Lower leg skin (tissue), 4 donors: ENCODE results near the gene ACOXL. TPM values are rescaled to one million over a fixed set of nuclear protein-coding genes. Genes with fewer than 3 reads are reported as not detected.

Source experiments
- DNase-seq, 2 donors: peaks; one replicate each; pipeline ENCODE4 v3.0.0-alpha.2; 2019; ENCODE audit warnings: low spot score in 2 of 2
- H3K4me3 ChIP-seq: fragments of 200-600 bp; sonication (generic); 2 replicates; pipeline ENCODE4 v1.5.1; 2017; ENCODE audit warnings: mild to moderate bottlenecking, low read depth; ENCODE audit not compliant: poor library complexity, severe bottlenecking
- POLR2A ChIP-seq, 2 donors: fragments of 450-650 bp; IDR thresholded peaks; one replicate each; pipeline ENCODE4 v1.6.1; 2016 to 2017; ENCODE audit warnings: antibody characterized with exemption in 2 of 2, mild to moderate bottlenecking in 1 of 2, moderate library complexity in 1 of 2
- WGBS, 2 donors: methylation state at CpG; one replicate each; pipeline ENCODE4 v1.1.5; 2018; 5-methylcytosine and 5-hydroxymethylcytosine counted together
- intact Hi-C: fragments of 100-400 bp; cut with DNase I; formaldehyde crosslinking; loops from one replicate; pipeline ENCODE4 v1.15.0; 2023; ENCODE audit warnings: low total_unique reads
- total RNA-seq, 4 donors: library from RNA; depleted of rRNA; stranded (reverse); fragments of >200 nt; gene quantifications; one replicate each; pipeline ENCODE4 v1.1.0, GENCODE V29; 2016
- TF ChIP-seq, protein P1 (sequence below), 3 donors: fragments of 450-650 bp; IDR thresholded peaks; one replicate each; pipeline ENCODE4 v1.5.1; 2016; ENCODE audit warnings: antibody characterized with exemption in 3 of 3, mild to moderate bottlenecking in 3 of 3, moderate library complexity in 2 of 3

Gene ACOXL
- total RNA-seq, 4 donors from 2014 or later, result not detected

GRCh38 chr2:111058264-111058663 lies 325.9 kb downstream of the ACOXL start:
- intact Hi-C loops, result no loop called here
- no peak overlapping the region for H3K4me3 ChIP-seq
- 67 to 70% methylated on average over 5 of the region's 5 CpGs for WGBS, 2 donors
- no peak for DNase-seq
- TF ChIP-seq, protein P1, sequence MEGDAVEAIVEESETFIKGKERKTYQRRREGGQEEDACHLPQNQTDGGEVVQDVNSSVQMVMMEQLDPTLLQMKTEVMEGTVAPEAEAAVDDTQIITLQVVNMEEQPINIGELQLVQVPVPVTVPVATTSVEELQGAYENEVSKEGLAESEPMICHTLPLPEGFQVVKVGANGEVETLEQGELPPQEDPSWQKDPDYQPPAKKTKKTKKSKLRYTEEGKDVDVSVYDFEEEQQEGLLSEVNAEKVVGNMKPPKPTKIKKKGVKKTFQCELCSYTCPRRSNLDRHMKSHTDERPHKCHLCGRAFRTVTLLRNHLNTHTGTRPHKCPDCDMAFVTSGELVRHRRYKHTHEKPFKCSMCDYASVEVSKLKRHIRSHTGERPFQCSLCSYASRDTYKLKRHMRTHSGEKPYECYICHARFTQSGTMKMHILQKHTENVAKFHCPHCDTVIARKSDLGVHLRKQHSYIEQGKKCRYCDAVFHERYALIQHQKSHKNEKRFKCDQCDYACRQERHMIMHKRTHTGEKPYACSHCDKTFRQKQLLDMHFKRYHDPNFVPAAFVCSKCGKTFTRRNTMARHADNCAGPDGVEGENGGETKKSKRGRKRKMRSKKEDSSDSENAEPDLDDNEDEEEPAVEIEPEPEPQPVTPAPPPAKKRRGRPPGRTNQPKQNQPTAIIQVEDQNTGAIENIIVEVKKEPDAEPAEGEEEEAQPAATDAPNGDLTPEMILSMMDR (IDR thresholded peaks at IDR 0.05), result no peak
- no peak for TF ChIP-seq POLR2A (IDR thresholded peaks at IDR 0.05)

- 79 to 95% methylated on average over 1 of the region's 1 CpG for WGBS, 2 donors
- intact Hi-C loops, result no loop called here
- no peak for TF ChIP-seq POLR2A (IDR thresholded peaks at IDR 0.05)
- TF ChIP-seq, protein P1 (IDR thresholded peaks at IDR 0.05), result no peak
- H3K4me3 ChIP-seq, result no peak overlapping the region
- no peak for DNase-seq
Measured at GRCh38 chr2:111061191-111061590, 328.8 kb downstream of the ACOXL start.

GRCh38 chr2:111062417-111062816 lies 330.0 kb downstream of the ACOXL start:
- DNase-seq, result no peak
- H3K4me3 ChIP-seq, result no peak overlapping the region
- intact Hi-C loops, result no loop called here
- no peak for TF ChIP-seq POLR2A (IDR thresholded peaks at IDR 0.05)
- TF ChIP-seq, protein P1 (IDR thresholded peaks at IDR 0.05), result no peak
- 35 to 41% methylated on average over 2 of the region's 2 CpGs for WGBS, 2 donors

DNA sequence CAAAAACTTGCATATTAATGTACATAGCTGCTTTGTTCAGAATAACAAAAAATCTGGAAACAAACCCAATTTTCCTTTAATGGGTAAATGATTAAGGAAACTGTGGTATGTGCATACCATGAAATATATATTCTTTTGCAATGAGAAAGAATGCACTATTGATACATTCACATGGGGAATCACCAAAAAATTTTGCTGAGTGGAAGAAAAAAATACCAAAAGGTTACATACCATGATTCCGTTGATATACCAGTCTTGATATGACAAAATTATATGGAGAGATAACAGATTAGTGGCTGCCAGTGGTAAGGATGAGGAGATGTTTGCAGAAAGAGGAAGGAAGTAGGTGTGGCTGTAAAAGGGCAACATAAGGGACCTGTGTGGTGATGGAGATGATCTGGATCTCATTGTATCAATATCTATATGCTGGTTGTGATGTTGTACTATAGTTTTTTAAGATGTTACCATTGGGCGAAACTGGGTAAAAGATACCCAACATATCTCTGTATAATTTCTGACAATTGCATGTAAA lies 333.8 kb downstream of the ACOXL start:
- DNase-seq, result no peak
- TF ChIP-seq, protein P1 (IDR thresholded peaks at IDR 0.05), result no peak
- TF ChIP-seq POLR2A (IDR thresholded peaks at IDR 0.05), result no peak
- 82 to 87% methylated on average over 2 of the region's 2 CpGs for WGBS, 2 donors
- intact Hi-C loops, result no loop called here
- H3K4me3 ChIP-seq, result no peak overlapping the region

DNA sequence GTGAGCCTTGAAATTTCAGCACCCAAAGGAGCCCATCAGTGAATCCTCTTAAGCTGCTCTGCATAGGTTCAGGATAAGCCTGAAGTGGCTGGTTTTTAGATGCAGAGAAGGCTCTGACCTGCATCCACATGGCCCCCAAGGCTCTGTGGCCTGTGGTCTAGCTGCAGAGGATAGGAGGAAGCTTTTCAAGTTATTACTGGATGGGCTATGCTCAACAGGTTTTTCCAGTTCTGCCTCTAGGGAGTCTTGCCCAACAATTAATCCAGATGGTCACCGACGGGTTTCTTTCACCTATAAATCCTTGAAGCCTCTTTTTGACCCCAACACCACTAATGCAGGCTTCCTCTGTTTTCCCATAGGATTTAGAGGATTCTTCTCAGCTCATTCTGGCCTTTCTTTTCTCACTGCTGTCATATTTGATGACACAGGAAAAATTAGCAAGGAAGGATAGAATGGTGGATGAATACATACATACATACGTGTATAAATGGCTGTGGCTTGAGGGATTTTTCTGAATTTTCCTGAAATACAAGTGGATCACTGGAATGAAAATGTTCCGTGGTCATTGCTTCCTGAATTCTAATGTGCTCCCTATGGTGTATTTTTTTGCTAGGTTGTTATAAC lies 336.2 kb downstream of the ACOXL start:
- TF ChIP-seq, protein P1 (IDR thresholded peaks at IDR 0.05), result no peak
- TF ChIP-seq POLR2A (IDR thresholded peaks at IDR 0.05), result no peak
- DNase-seq, result no peak
- H3K4me3 ChIP-seq, result no peak overlapping the region
- intact Hi-C loops, result no loop called here
- 65 to 69% methylated on average over 4 of the region's 4 CpGs for WGBS, 2 donors

DNA sequence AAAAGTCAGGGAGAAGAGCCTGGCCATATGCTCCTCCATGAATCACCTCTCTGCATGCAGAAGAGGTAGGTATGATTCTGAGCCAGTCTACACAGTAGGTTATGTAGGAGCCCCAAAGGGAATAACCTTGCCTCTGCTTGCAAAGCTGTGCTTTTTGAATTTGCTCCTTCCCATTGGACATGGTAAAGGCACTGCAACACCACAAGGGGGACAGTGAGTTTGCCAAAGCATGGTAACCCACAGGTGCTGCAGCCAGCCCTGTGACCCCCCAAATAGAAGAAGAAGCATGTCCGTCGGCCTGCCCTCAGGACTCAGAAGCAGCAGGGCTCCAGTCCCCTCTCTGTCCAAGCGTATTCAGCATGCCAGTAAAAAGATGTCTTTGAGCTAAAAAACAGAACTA lies 337.3 kb downstream of the ACOXL start:
- no peak for TF ChIP-seq POLR2A (IDR thresholded peaks at IDR 0.05)
- TF ChIP-seq, protein P1 (IDR thresholded peaks at IDR 0.05), result no peak
- intact Hi-C loops, result no loop called here
- no peak for DNase-seq
- WGBS, 2 donors, result 95% methylated on average over 3 of the region's 3 CpGs
- H3K4me3 ChIP-seq, result no peak overlapping the region
